Osteoblast (primary cell): ENCODE data around the gene NEK6. TPM values are rescaled to one million over a fixed set of nuclear protein-coding genes. Genes with fewer than 3 reads are reported as not detected.

Experiments
- DNase-seq: peaks from one replicate; pipeline ENCODE4 v3.0.0; 2011; ENCODE audit warnings: low spot score, mixed read lengths; ENCODE audit not compliant: insufficient read length; ENCODE audit errors: missing footprints
- H2AFZ ChIP-seq: 2 replicates; pipeline ENCODE4 v1.6.0; 2011; ENCODE audit warnings: mild to moderate bottlenecking, low read length
- H3K27ac ChIP-seq: 2 replicates; pipeline ENCODE4 v1.5.1; 2011; ENCODE audit warnings: mild to moderate bottlenecking, low read depth, low read length, moderate library complexity
- H3K27me3 ChIP-seq: 2 replicates; pipeline ENCODE4 v1.6.0; 2012; ENCODE audit warnings: mild to moderate bottlenecking, control low read depth, inconsistent platforms, low read length, moderate library complexity; ENCODE audit not compliant: insufficient read depth
- H3K36me3 ChIP-seq: 2 replicates; pipeline ENCODE4 v1.5.1; 2011; ENCODE audit warnings: mild to moderate bottlenecking, low read length, control low read depth, moderate library complexity; ENCODE audit not compliant: insufficient read depth
- H3K4me1 ChIP-seq: 2 replicates; pipeline ENCODE4 v1.5.1; 2011; ENCODE audit warnings: mild to moderate bottlenecking, low read length, control low read depth, moderate library complexity; ENCODE audit not compliant: insufficient read depth
- H3K4me2 ChIP-seq: 2 replicates; pipeline ENCODE4 v1.6.0; 2011; ENCODE audit warnings: mild to moderate bottlenecking, low read length; ENCODE audit not compliant: insufficient read depth
- H3K4me3 ChIP-seq: fragments of 200-600 bp; sonication (generic); 3 replicates; pipeline ENCODE4 v1.5.1; 2012; ENCODE audit warnings: mild to moderate bottlenecking, low read length, inconsistent platforms; ENCODE audit not compliant: insufficient read depth
- H3K79me2 ChIP-seq: 2 replicates; pipeline ENCODE4 v1.6.0; 2012; ENCODE audit warnings: mild to moderate bottlenecking, low read length, control low read depth, inconsistent platforms; ENCODE audit not compliant: insufficient read depth
- H3K9me3 ChIP-seq: 2 replicates; pipeline ENCODE4 v1.5.1; 2011; ENCODE audit warnings: low read depth, low read length, control low read depth
- H4K20me1 ChIP-seq: 2 replicates; pipeline ENCODE4 v1.6.0; 2012; ENCODE audit warnings: mild to moderate bottlenecking, low read length, control low read depth; ENCODE audit not compliant: insufficient read depth
- total RNA-seq: library from RNA; depleted of rRNA; stranded (reverse); fragments of >200 nt; gene quantifications from 2 replicates; pipeline ENCODE4 v1.2.3, GENCODE V29; 2012
- TF ChIP-seq, protein P1 (sequence below): IDR thresholded peaks from 2 replicates; pipeline ENCODE4 v1.5.1; 2011; ENCODE audit warnings: mild to moderate bottlenecking, low read depth, low read length, moderate library complexity; ENCODE audit errors: extremely low read depth

NEK6 gene
- total RNA-seq, 1 donor, result 128 TPM

GRCh38 chr9:124359855-124360678 lies 102.3 kb downstream of the NEK6 start:
- peaks cover 8% of the 10 kb centered on the region for H3K4me1 ChIP-seq
- no peak for DNase-seq
- H3K27me3 ChIP-seq, result no peaks in the 10 kb centered on the region
- H3K9me3 ChIP-seq, result no peaks in the 10 kb centered on the region
- peaks cover 25% of the 10 kb centered on the region for H3K36me3 ChIP-seq
- H2AFZ ChIP-seq, result no peak overlapping the region
- TF ChIP-seq, protein P1, sequence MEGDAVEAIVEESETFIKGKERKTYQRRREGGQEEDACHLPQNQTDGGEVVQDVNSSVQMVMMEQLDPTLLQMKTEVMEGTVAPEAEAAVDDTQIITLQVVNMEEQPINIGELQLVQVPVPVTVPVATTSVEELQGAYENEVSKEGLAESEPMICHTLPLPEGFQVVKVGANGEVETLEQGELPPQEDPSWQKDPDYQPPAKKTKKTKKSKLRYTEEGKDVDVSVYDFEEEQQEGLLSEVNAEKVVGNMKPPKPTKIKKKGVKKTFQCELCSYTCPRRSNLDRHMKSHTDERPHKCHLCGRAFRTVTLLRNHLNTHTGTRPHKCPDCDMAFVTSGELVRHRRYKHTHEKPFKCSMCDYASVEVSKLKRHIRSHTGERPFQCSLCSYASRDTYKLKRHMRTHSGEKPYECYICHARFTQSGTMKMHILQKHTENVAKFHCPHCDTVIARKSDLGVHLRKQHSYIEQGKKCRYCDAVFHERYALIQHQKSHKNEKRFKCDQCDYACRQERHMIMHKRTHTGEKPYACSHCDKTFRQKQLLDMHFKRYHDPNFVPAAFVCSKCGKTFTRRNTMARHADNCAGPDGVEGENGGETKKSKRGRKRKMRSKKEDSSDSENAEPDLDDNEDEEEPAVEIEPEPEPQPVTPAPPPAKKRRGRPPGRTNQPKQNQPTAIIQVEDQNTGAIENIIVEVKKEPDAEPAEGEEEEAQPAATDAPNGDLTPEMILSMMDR, result no peak
- H3K27ac ChIP-seq, result no peak overlapping the region
- no peak overlapping the region for H3K4me3 ChIP-seq
- H4K20me1 ChIP-seq, result peaks cover 87% of the 10 kb centered on the region
- H3K79me2 ChIP-seq, result peaks cover 99% of the 10 kb centered on the region
- no peak overlapping the region for H3K4me2 ChIP-seq

DNA sequence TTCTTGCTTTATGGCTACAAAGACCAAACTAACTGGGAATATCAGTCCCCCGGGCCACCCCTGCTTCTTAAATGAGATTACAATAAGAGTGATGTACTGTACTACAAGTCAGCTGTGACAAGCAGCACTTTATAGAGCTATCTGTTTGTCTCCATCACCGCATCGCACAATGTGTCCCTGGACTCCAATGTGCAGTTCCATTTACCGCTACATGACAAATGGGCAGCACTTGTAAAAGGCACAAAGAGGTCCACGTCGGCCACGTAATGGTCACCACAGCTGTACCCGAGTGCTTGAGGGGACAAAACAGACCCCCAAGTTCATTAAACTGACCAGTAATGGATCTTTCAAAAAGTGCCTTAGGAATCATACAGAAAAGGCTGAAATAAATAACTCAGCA lies 103.4 kb downstream of the NEK6 start:
- Histone ChIP-seq H3K9me3 (no peaks in the 10 kb centered on the region), H3K79me2 (peaks cover 98% of the 10 kb centered on the region), H4K20me1 (peaks cover 82% of the 10 kb centered on the region), H3K4me2 (no peak overlapping the region), H3K4me3 (no peak overlapping the region), H3K36me3 (peaks cover 16% of the 10 kb centered on the region), H2AFZ (no peak overlapping the region), H3K27me3 (no peaks in the 10 kb centered on the region), H3K4me1 (peaks cover 9% of the 10 kb centered on the region), H3K27ac (no peak overlapping the region)
- no peak for DNase-seq
- TF ChIP-seq, protein P1, result no peak

- H2AFZ ChIP-seq, result no peak overlapping the region
- peaks cover 74% of the 10 kb centered on the region for H4K20me1 ChIP-seq
- no peak overlapping the region for H3K27ac ChIP-seq
- H3K79me2 ChIP-seq, result peaks cover 95% of the 10 kb centered on the region
- peaks cover 7% of the 10 kb centered on the region for H3K36me3 ChIP-seq
- no peak overlapping the region for H3K4me2 ChIP-seq
- no peak overlapping the region for H3K4me3 ChIP-seq
- H3K9me3 ChIP-seq, result no peaks in the 10 kb centered on the region
- TF ChIP-seq, protein P1, result no peak
- no peak for DNase-seq
- peaks cover 19% of the 10 kb centered on the region for H3K4me1 ChIP-seq
- no peaks in the 10 kb centered on the region for H3K27me3 ChIP-seq
These were observed 105.8 kb downstream of the NEK6 start for GRCh38 chr9:124363326-124364096.

GRCh38 chr9:124364141-124364540 lies 106.4 kb downstream of the NEK6 start:
- Histone ChIP-seq H2AFZ (no peak overlapping the region), H4K20me1 (peaks cover 73% of the 10 kb centered on the region), H3K4me3 (no peak overlapping the region), H3K4me1 (peaks cover 22% of the 10 kb centered on the region), H3K27me3 (no peaks in the 10 kb centered on the region), H3K4me2 (no peak overlapping the region), H3K79me2 (peaks cover 95% of the 10 kb centered on the region), H3K27ac (no peak overlapping the region), H3K9me3 (no peaks in the 10 kb centered on the region), H3K36me3 (peaks cover 7% of the 10 kb centered on the region)
- DNase-seq, result no peak
- TF ChIP-seq, protein P1, result no peak
